Astrocyte (in vitro differentiated cells and primary cell): ENCODE data around the gene ETFB. TPM values are rescaled to one million over a fixed set of nuclear protein-coding genes. Genes with fewer than 3 reads are reported as not detected.

Experiments
- DNase-seq: peaks from one replicate; pipeline ENCODE4 v3.0.0-alpha.2; 2010; ENCODE audit warnings: low read depth
- FAIRE-seq: peaks from 2 replicates; lab custom pipeline; 2011; peaks lifted over from hg19 to GRCh38; lab: Jason Lieb, UNC
- H2AFZ ChIP-seq: 2 replicates; pipeline ENCODE4 v1.6.0; 2012; ENCODE audit warnings: low read depth, low read length, inconsistent platforms
- H3K27ac ChIP-seq: 2 replicates; pipeline ENCODE4 v1.5.1; 2011; ENCODE audit warnings: low read depth, low read length, inconsistent platforms
- H3K27me3 ChIP-seq: 2 replicates; pipeline ENCODE4 v1.6.0; 2011; ENCODE audit warnings: low read length, inconsistent platforms; ENCODE audit not compliant: insufficient read depth
- H3K36me3 ChIP-seq: 2 replicates; pipeline ENCODE4 v1.5.1; 2011; ENCODE audit warnings: low read length, inconsistent platforms; ENCODE audit not compliant: insufficient read depth
- H3K4me1 ChIP-seq: 2 replicates; pipeline ENCODE4 v1.5.1; 2011; ENCODE audit warnings: low read length, inconsistent platforms; ENCODE audit not compliant: insufficient read depth
- H3K4me2 ChIP-seq: 2 replicates; pipeline ENCODE4 v1.6.0; 2012; ENCODE audit warnings: low read length, inconsistent platforms
- H3K4me3 ChIP-seq: 2 replicates; pipeline ENCODE4 v1.5.1; 2011; ENCODE audit warnings: low read depth, mild to moderate bottlenecking, low read length, inconsistent platforms; ENCODE audit not compliant: insufficient read depth
- H3K79me2 ChIP-seq: 2 replicates; pipeline ENCODE4 v1.6.0; 2012; ENCODE audit warnings: mild to moderate bottlenecking, low read length, inconsistent platforms; ENCODE audit not compliant: insufficient read depth
- H3K9ac ChIP-seq: 2 replicates; pipeline ENCODE4 v1.6.0; 2012; ENCODE audit warnings: mild to moderate bottlenecking, low read length, inconsistent platforms
- H3K9me3 ChIP-seq: 2 replicates; pipeline ENCODE4 v1.5.1; 2012; ENCODE audit warnings: low read depth, mild to moderate bottlenecking, low read length, inconsistent platforms; ENCODE audit not compliant: insufficient read depth
- H4K20me1 ChIP-seq: 2 replicates; pipeline ENCODE4 v1.6.0; 2012; ENCODE audit warnings: low read length, inconsistent platforms; ENCODE audit not compliant: insufficient read depth
- H3K27ac Mint-ChIP-seq: one replicate; pipeline ENCODE4 v1.8.0; 2021; ENCODE audit warnings: mild to moderate bottlenecking, mixed read lengths; ENCODE audit not compliant: unreplicated experiment
- H3K27me3 Mint-ChIP-seq: one replicate; pipeline ENCODE4 v1.8.0; 2021; ENCODE audit warnings: low read depth, mixed read lengths; ENCODE audit not compliant: unreplicated experiment
- H3K36me3 Mint-ChIP-seq: one replicate; pipeline ENCODE4 v1.8.0; 2021; ENCODE audit warnings: low read depth, mixed read lengths; ENCODE audit not compliant: unreplicated experiment
- H3K4me1 Mint-ChIP-seq: one replicate; pipeline ENCODE4 v1.8.0; 2021; ENCODE audit warnings: low read depth, mixed read lengths; ENCODE audit not compliant: unreplicated experiment
- H3K4me3 Mint-ChIP-seq: one replicate; pipeline ENCODE4 v1.8.0; 2021; ENCODE audit warnings: mild to moderate bottlenecking, moderate library complexity, mixed read lengths; ENCODE audit not compliant: unreplicated experiment
- H3K9me3 Mint-ChIP-seq: one replicate; pipeline ENCODE4 v1.8.0; 2021; ENCODE audit warnings: mild to moderate bottlenecking, mixed read lengths; ENCODE audit not compliant: unreplicated experiment
- CTCF ChIP-seq: IDR thresholded peaks from 2 replicates; pipeline ENCODE4 v1.5.1; 2011; ENCODE audit warnings: low read depth, mild to moderate bottlenecking, inconsistent platforms, low read length, moderate library complexity; ENCODE audit not compliant: insufficient read depth
- EZH2 ChIP-seq: IDR thresholded peaks from 2 replicates; pipeline ENCODE4 v1.6.1; 2012; ENCODE audit warnings: mild to moderate bottlenecking, low read length, inconsistent platforms; ENCODE audit not compliant: insufficient read depth
- total RNA-seq: library from RNA; stranded (reverse); gene quantifications from 2 replicates; pipeline ENCODE4 v1.2.1, GENCODE V29; 2021

Gene ETFB
- total RNA-seq, 1 donor from 2014 or later = 64.3 TPM

- peaks cover 32% of the 10 kb centered on the region for H3K36me3 Mint-ChIP-seq
- no peak overlapping the region for H3K27ac ChIP-seq
- no peaks in the 10 kb centered on the region for H3K9me3 Mint-ChIP-seq
- H3K9me3 ChIP-seq = no peaks in the 10 kb centered on the region
- no peaks in the 10 kb centered on the region for H3K4me1 Mint-ChIP-seq
- no peaks in the 10 kb centered on the region for H3K79me2 ChIP-seq
- H3K27ac Mint-ChIP-seq = no peak overlapping the region
- no peak overlapping the region for H3K4me3 ChIP-seq
- no peaks in the 10 kb centered on the region for H3K27me3 ChIP-seq
- DNase-seq (no peak), FAIRE-seq (no peak)
- no peaks in the 10 kb centered on the region for H3K36me3 ChIP-seq
- no peak for TF ChIP-seq EZH2
- TF ChIP-seq CTCF = no peak
- H3K4me3 Mint-ChIP-seq = no peak overlapping the region
- H3K4me2 ChIP-seq = no peak overlapping the region
- no peaks in the 10 kb centered on the region for H3K4me1 ChIP-seq
- H4K20me1 ChIP-seq = no peaks in the 10 kb centered on the region
- H2AFZ ChIP-seq = no peak overlapping the region
- H3K9ac ChIP-seq = no peak overlapping the region
- H3K27me3 Mint-ChIP-seq = peaks cover 8% of the 10 kb centered on the region
Observed at GRCh38 chr19:51347209-51347928, 18.8 kb downstream of the ETFB start.

- FAIRE-seq (no peak), DNase-seq (no peak)
- Histone ChIP-seq H3K4me3 (no peak overlapping the region), H3K9ac (no peak overlapping the region), H3K4me1 (no peaks in the 10 kb centered on the region), H2AFZ (no peak overlapping the region), H3K4me2 (no peak overlapping the region), H3K36me3 (no peaks in the 10 kb centered on the region), H3K27ac (no peak overlapping the region), H4K20me1 (no peaks in the 10 kb centered on the region), H3K27me3 (no peaks in the 10 kb centered on the region), H3K79me2 (no peaks in the 10 kb centered on the region), H3K9me3 (no peaks in the 10 kb centered on the region)
- Mint-ChIP-seq H3K27ac (no peak overlapping the region), H3K36me3 (peaks cover 26% of the 10 kb centered on the region), H3K27me3 (peaks cover 10% of the 10 kb centered on the region), H3K9me3 (no peaks in the 10 kb centered on the region), H3K4me1 (no peaks in the 10 kb centered on the region), H3K4me3 (no peak overlapping the region)
- TF ChIP-seq EZH2 (no peak), CTCF (no peak)
Observed at GRCh38 chr19:51346742-51347141, 19.4 kb downstream of the ETFB start.

GRCh38 chr19:51345076-51345620, 21.0 kb downstream of the ETFB start:
- Histone ChIP-seq H3K79me2 (no peaks in the 10 kb centered on the region), H3K4me2 (no peak overlapping the region), H3K9ac (no peak overlapping the region), H3K4me1 (peaks cover 2% of the 10 kb centered on the region), H3K27me3 (no peaks in the 10 kb centered on the region), H3K27ac (no peak overlapping the region), H3K9me3 (no peaks in the 10 kb centered on the region), H2AFZ (no peak overlapping the region), H3K36me3 (no peaks in the 10 kb centered on the region), H4K20me1 (no peaks in the 10 kb centered on the region), H3K4me3 (no peak overlapping the region)
- no peak overlapping the region for H3K27ac Mint-ChIP-seq
- no peak overlapping the region for H3K4me3 Mint-ChIP-seq
- no peak for TF ChIP-seq CTCF
- TF ChIP-seq EZH2 = no peak
- H3K36me3 Mint-ChIP-seq = peaks cover 17% of the 10 kb centered on the region
- H3K9me3 Mint-ChIP-seq = no peaks in the 10 kb centered on the region
- DNase-seq = no peak
- no peak for FAIRE-seq
- H3K27me3 Mint-ChIP-seq = peaks cover 17% of the 10 kb centered on the region
- no peaks in the 10 kb centered on the region for H3K4me1 Mint-ChIP-seq
